Measurements from ENCODE around the gene P2RX4. TPM values are rescaled to one million over a fixed set of nuclear protein-coding genes. Genes with fewer than 3 reads are reported as not detected.

The P2RX4 gene
- total RNA-seq, 1 experiment from 2014 or later = 40.4 TPM

DNA sequence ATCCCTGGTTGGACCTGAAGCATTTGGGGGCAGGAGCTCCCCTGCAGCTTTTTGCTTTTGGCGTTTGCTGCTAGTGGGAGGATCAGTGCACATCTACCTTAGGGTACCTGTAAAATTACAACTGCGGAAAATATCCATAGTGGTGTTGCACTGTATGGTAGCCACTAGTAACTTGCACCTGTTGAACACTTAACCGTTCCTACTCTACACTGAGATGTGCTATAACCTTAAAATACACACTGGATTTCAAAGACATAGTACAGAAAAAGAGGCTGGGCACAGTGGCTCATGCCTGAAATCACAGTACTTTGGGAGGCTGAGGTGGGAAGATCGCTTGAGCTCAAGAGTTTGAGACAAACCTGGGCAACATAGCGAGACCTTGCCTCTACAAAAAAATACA, 2.9 kb downstream of the P2RX4 start:
- POLR2A ChIA-PET = no interaction called here
- peaks cover 35% of the 10 kb centered on the region for H3K4me1 ChIP-seq
- no TSS peak for BruUV-seq (replicated peaks)

DNA sequence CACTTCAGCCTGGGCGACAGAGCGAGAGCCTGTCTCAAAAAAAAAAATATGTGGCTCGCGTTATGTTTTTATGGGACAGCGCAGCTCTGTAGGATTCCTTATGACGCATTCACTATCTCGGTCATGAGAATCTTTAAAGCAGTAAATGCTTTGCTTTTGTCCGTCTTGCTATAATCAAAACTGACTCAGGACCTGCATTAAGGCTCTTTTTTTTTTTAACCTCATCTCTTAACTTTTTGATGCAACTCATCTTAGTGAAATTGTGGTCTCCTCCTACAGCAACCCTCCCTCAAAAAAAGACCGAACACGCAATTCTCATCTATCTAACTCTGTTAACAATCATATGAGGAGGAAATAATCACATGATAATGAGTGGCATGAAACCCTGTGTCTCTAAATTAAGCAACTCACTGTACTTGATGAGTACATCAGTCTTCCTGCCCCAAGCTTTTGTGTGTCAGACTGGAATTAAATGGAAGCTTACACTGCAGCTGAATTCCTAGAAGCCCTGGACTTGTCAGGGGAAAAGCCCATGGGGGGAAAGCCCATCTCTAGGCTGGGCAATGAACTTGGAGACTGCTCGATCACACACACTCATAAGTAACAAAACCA, 4.3 kb downstream of the P2RX4 start:
- no peak for DNase-seq
- ChIA-PET CTCF (no interaction called here), POLR2A (no interaction called here)

More for the DNA sequence above, 2.9 kb downstream of the P2RX4 start:
- peaks cover 30% of the 10 kb centered on the region for H3K36me3 Mint-ChIP-seq (ENCODE audit: insufficient read depth, unreplicated experiment)
- CTCF ChIA-PET = no interaction called here
- H3K4me3 ChIP-seq (ENCODE audit: low read depth, low read length) = no peak overlapping the region
- H3K4me1 Mint-ChIP-seq (ENCODE audit: low read depth, unreplicated experiment) = peaks cover 15% of the 10 kb centered on the region
- H3K27ac Mint-ChIP-seq (ENCODE audit: unreplicated experiment) = no peak overlapping the region
- H3K9me3 ChIP-seq = no peaks in the 10 kb centered on the region
- no peak overlapping the region for H3K4me3 Mint-ChIP-seq (ENCODE audit: unreplicated experiment)
- no peaks in the 10 kb centered on the region for H3K27me3 ChIP-seq (replicated peaks; ENCODE audit: control insufficient read depth, insufficient read depth, low read length)
- no peaks in the 10 kb centered on the region for H3K27me3 Mint-ChIP-seq (ENCODE audit: insufficient read depth, unreplicated experiment)
- TF ChIP-seq CTCF (IDR thresholded peaks at IDR 0.05; ENCODE audit: insufficient read depth in 1 of 2, low read depth in 1 of 2, low read length in 1 of 2, severe bottlenecking in 1 of 2, unreplicated experiment in 1 of 2) = no peak
- intact Hi-C loops (cut with micrococcal nuclease; ENCODE audit: unreplicated experiment) = no loop called here
- no peaks in the 10 kb centered on the region for H3K9me3 Mint-ChIP-seq (ENCODE audit: unreplicated experiment)
- no peak for DNase-seq
- peaks cover 1% of the 10 kb centered on the region; the same call in 1 of the 2 replicates for H3K36me3 ChIP-seq (ENCODE audit: control insufficient read depth, insufficient read depth, low read length)

More for the DNA sequence above, 4.3 kb downstream of the P2RX4 start:
- Mint-ChIP-seq H3K36me3 (ENCODE audit: insufficient read depth, unreplicated experiment) (peaks cover 32% of the 10 kb centered on the region), H3K4me3 (ENCODE audit: unreplicated experiment) (no peak overlapping the region), H3K4me1 (ENCODE audit: low read depth, unreplicated experiment) (peaks cover 15% of the 10 kb centered on the region), H3K27me3 (ENCODE audit: insufficient read depth, unreplicated experiment) (no peaks in the 10 kb centered on the region), H3K27ac (ENCODE audit: unreplicated experiment) (peak overlapping the region; percentile 53), H3K9me3 (ENCODE audit: unreplicated experiment) (no peaks in the 10 kb centered on the region)
- H3K27me3 ChIP-seq (replicated peaks; ENCODE audit: control insufficient read depth, insufficient read depth, low read length) = no peaks in the 10 kb centered on the region
- peaks cover 1% of the 10 kb centered on the region; the same call in 1 of the 2 replicates for H3K36me3 ChIP-seq (ENCODE audit: control insufficient read depth, insufficient read depth, low read length)
- peaks cover 35% of the 10 kb centered on the region for H3K4me1 ChIP-seq
- H3K9me3 ChIP-seq = no peaks in the 10 kb centered on the region
- BruUV-seq (replicated peaks) = no TSS peak
- intact Hi-C loops (cut with micrococcal nuclease; ENCODE audit: unreplicated experiment) = loop anchor here (2.0 kb wide), 1 partner anchor 47 kb away; no protein-coding TSS in a partner anchor
- TF ChIP-seq CTCF (IDR thresholded peaks at IDR 0.05; ENCODE audit: insufficient read depth in 1 of 2, low read depth in 1 of 2, low read length in 1 of 2, severe bottlenecking in 1 of 2, unreplicated experiment in 1 of 2) = no peak
- no peak overlapping the region for H3K4me3 ChIP-seq (ENCODE audit: low read depth, low read length)
